GM10266 (cell line): ENCODE measurements around the gene POFUT2.

Source experiments
- DNase-seq: peaks from one replicate; pipeline ENCODE4 v3.0.0; 2012; ENCODE audit errors: extremely low spot score
- TF ChIP-seq, protein P1 (sequence below): IDR thresholded peaks from 2 replicates; pipeline ENCODE4 v1.5.1; 2012; ENCODE audit warnings: mild to moderate bottlenecking, low read depth; ENCODE audit not compliant: control insufficient read depth, insufficient read depth; ENCODE audit errors: missing control alignments

POFUT2 gene

DNA sequence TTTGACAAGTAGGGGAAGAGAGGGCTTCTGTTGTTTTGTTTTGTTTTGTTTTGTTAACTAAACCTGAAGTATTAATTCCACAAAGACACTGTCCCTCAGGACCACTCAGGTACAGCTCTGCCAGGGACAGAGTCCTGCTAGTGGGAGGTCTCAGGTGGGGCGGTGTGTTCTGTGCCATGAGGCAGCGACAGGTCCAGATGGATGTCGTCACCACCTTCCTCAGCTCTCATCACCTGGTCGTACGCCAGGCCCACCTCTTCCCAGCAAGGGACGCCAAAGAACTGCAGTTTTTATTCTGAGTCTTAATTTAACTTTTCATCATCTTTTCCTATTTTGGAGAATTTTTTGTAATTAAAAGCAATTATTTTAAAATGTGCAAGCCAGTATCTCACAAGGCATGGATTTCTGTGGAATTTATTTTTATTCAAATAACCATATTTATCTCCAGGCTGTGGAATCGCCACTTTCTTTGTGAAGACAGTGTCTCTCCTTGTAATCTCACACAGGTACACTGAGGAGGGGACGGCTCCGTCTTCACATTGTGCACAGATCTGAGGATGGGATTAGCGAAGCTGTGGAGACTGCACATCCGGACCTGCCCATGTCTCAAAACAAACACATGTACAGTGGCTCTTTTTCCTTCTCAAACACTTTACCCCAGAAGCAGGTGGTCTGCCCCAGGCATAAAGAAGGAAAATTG lies 62.5 kb downstream of the POFUT2 start:
- DNase-seq = no peak
- TF ChIP-seq, protein P1, sequence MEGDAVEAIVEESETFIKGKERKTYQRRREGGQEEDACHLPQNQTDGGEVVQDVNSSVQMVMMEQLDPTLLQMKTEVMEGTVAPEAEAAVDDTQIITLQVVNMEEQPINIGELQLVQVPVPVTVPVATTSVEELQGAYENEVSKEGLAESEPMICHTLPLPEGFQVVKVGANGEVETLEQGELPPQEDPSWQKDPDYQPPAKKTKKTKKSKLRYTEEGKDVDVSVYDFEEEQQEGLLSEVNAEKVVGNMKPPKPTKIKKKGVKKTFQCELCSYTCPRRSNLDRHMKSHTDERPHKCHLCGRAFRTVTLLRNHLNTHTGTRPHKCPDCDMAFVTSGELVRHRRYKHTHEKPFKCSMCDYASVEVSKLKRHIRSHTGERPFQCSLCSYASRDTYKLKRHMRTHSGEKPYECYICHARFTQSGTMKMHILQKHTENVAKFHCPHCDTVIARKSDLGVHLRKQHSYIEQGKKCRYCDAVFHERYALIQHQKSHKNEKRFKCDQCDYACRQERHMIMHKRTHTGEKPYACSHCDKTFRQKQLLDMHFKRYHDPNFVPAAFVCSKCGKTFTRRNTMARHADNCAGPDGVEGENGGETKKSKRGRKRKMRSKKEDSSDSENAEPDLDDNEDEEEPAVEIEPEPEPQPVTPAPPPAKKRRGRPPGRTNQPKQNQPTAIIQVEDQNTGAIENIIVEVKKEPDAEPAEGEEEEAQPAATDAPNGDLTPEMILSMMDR = no peak

DNA sequence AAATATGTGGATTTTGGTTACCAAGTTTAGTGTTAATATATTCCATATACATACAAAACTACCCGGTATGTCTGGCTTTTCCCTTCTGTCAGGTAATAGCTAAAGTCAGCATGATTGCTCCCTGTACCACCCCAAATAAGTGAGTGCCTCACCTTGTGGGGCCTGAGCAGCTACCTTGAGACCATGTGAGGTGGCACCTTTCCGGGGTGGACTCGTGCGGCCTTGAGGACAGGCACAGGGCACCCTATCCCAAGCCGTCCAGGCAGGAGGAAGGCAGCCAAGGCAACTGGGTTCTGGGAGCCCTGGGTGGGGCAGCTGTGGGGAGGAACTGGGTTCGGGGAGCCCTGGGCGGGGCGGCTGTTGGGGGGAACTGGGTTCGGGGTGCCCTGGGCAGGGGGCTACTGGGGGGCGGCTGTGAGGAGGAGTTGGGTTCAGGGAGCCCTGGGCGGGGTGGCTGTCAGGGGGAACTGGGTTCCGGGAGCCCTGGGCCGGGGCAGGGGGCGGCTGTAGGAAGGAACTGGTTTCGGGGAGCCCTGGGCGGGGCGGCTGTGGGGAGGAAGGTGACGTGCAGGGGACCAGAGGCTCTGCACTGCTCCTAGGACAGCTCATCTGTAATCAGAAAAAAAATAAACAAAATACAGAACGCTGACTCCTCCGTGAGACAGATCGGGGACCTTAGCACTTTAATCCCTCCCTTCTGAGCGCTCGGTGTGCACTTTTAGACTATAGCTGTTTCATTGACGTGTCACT lies 63.3 kb downstream of the POFUT2 start:
- TF ChIP-seq, protein P1 = no peak
- peak; percentile 51 for DNase-seq

DNA sequence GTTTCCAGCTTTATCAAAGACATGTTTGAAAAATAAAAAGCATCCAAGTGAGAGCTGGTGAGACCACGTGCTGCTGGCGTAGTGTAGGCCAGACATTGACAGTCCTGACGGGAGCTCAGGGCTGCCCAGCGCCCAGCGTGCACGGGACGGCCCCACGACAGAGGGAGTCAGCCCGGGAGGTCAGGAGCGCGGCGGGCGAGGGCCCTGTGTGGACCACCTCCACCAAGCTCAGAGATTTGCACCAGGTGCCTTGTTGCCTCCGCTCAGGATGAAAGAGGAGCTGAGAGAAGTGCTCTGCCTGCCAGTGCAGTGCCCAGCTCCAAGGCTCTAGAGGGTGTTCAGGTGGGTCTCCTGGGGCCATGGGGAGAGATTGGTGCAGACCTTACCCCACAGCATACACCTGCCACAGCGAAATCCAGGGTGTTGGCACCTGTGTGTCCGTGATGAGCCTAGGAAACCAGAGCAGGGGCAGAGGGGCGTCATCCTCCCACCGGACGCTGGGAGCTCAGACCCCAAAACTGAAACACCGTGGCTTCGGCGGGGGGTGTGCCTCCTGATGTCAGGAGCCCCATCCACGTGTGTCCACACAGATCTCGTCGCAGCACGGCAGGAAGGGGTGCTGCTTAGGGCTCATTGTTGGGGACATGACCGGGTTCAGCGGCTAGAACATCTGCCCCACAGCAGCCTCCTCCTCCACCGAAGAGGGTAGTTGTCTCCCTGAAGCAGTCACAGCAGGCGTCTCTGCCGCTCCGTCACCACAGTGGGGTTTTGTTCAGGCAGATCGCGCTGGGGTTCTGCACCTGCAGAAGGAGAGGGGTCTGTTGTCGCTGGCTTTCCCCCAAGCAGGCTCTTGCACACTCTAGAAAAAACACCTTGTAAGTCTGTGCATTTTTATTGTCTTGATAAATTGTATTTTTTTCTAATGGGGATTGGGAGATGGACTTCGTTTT lies 64.2 kb downstream of the POFUT2 start:
- TF ChIP-seq, protein P1 = no peak
- no peak for DNase-seq

DNA sequence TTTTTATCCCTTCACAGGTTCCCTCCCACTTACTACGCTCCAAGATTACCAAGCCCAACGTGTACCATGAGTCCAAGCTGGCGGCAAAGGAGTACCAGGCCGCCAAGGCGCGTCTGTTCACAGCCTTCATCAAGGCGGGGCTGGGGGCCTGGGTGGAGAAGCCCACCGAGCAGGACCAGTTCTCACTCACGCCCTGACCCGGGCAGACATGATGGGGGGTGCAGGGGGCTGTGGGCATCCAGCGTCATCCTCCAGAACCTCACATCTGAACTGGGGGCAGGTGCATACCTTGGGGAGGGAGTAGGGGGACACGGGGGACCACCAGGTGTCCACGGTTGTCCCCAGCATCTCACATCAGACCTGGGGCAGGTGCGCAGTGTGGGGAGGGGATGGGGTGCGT lies 65.7 kb downstream of the POFUT2 start:
- TF ChIP-seq, protein P1 = no peak
- no peak for DNase-seq

DNA sequence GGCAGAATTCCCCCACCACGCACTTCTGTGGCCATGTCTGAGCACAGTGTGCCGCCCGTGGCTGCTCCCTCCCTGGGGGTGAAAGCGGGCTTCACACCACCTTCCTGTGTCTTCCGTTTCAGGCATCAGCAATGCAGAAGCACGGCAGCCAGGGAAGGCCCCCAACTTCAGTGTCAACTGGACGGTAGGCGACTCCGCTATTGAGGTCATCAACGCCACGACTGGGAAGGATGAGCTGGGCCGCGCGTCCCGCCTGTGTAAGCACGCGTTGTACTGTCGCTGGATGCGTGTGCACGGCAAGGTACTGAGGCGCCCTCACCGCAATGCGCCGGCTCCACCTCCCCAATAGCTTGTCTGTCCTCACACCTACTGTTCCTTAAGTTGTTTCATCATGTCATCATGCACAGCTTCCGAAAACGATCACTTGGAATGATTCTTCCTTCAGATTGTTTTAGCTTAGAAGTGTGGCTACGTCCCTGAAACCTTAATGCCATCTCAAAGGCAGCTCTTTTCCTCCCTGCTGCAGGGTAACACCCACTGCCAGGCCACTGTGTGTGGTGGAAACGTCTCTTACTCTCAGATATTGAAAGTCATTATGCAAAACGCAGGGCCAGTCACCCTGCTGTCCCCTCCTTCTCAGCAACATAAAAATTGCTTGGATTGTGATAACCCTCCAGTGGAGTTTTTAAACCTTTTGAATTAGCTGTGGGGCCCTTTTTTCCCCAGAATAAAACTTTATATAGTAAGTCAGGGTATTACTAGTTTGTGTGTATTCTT lies 66.8 kb downstream of the POFUT2 start:
- TF ChIP-seq, protein P1 = no peak
- DNase-seq = no peak

DNA sequence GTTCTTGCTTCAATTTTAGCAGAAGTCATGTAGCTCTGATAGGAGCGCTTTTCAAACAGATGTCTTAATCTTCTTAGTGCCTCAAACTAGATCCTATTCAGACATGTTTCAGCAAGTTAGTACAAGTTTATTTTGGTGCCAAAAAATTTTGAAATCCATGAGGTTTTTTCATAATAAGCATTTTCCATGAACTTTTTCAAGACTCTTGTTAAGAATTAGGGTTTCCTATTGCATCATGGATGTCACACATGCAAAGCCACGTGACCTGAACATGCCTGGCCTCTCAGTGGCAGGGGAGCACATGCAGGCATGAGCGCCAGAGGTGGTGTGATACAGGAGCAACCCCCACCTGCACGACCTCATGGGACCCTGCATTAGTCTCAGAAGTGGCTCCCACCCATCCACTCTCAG lies 67.6 kb downstream of the POFUT2 start:
- no peak for DNase-seq
- TF ChIP-seq, protein P1 = no peak
